Loucy (cell line): ENCODE data around the gene SLC6A19.

Experiments used
- H2AFZ ChIP-seq: fragments of 200-600 bp; sonication (generic); 2 replicates; pipeline ENCODE4 v1.6.0; 2016; ENCODE audit warnings: antibody characterized with exemption, mild to moderate bottlenecking, low read length, moderate library complexity
- H3F3A ChIP-seq: fragments of 200-600 bp; 2 replicates; pipeline ENCODE4 v1.6.0; 2016; ENCODE audit warnings: antibody characterized with exemption, low read depth, mild to moderate bottlenecking
- H3K27me3 ChIP-seq: fragments of 200-600 bp; sonication (generic); 2 replicates; pipeline ENCODE4 v1.6.1; 2014; ENCODE audit warnings: low read length, mild to moderate bottlenecking; ENCODE audit not compliant: insufficient read depth, poor library complexity, severe bottlenecking
- H3K36me3 ChIP-seq: fragments of 200-600 bp; sonication (generic); 2 replicates; pipeline ENCODE4 v1.6.1; 2016; ENCODE audit warnings: low read length; ENCODE audit not compliant: insufficient read depth
- H3K4me1 ChIP-seq: fragments of 200-600 bp; sonication (generic); 2 replicates; pipeline ENCODE4 v1.5.1; 2014; ENCODE audit warnings: low read length, mild to moderate bottlenecking; ENCODE audit not compliant: insufficient read depth, poor library complexity, severe bottlenecking
- H3K4me2 ChIP-seq: fragments of 200-600 bp; sonication (generic); 2 replicates; pipeline ENCODE4 v1.6.0; 2014; ENCODE audit warnings: antibody characterized with exemption, low read length, low read depth, mild to moderate bottlenecking; ENCODE audit not compliant: poor library complexity, severe bottlenecking
- H3K4me3 ChIP-seq: fragments of 200-600 bp; sonication (generic); 2 replicates; pipeline ENCODE4 v1.5.1; 2014; ENCODE audit warnings: low read length, mild to moderate bottlenecking, mixed read lengths; ENCODE audit not compliant: poor library complexity, severe bottlenecking
- H3K79me2 ChIP-seq: fragments of 200-600 bp; sonication (generic); 2 replicates; pipeline ENCODE4 v1.6.1; 2014; ENCODE audit warnings: low read length; ENCODE audit not compliant: insufficient read depth
- H3K9ac ChIP-seq: fragments of 200-600 bp; sonication (generic); 2 replicates; pipeline ENCODE4 v1.6.0; 2014; ENCODE audit warnings: mild to moderate bottlenecking, low read depth, low read length, moderate library complexity; ENCODE audit not compliant: poor library complexity, severe bottlenecking
- H3K9me2 ChIP-seq: fragments of 200-600 bp; sonication (generic); replicated peaks from 2 replicates; pipeline ENCODE4 v1.6.1; 2016; ENCODE audit warnings: low read depth, low read length, mixed read lengths
- H3K9me3 ChIP-seq: fragments of 200-600 bp; sonication (generic); 2 replicates; pipeline ENCODE4 v1.6.1; 2014; ENCODE audit warnings: mild to moderate bottlenecking, antibody characterized with exemption, low read length, low read depth; ENCODE audit not compliant: insufficient read depth
- H4K20me1 ChIP-seq: fragments of 200-600 bp; sonication (generic); 2 replicates; pipeline ENCODE4 v1.6.0; 2014; ENCODE audit warnings: antibody characterized with exemption, low read length, mild to moderate bottlenecking; ENCODE audit not compliant: insufficient read depth, poor library complexity, severe bottlenecking
- CTCF ChIP-seq: fragments of 200-600 bp; sonication (generic); conservative IDR thresholded peaks from 2 replicates; pipeline ENCODE4 v1.5.1; 2014; ENCODE audit warnings: mild to moderate bottlenecking, antibody characterized with exemption, low read length
- EZH2phosphoT487 ChIP-seq: fragments of 200-600 bp; IDR thresholded peaks from 2 replicates; pipeline ENCODE4 v1.6.1; 2018; ENCODE audit warnings: antibody characterized with exemption, mild to moderate bottlenecking, moderate library complexity, borderline replicate concordance

SLC6A19 gene

GRCh38 chr5:1197876-1198666, 3.3 kb upstream of the SLC6A19 start:
- Histone ChIP-seq H3K4me2 (no peak overlapping the region), H3F3A (no peaks in the 10 kb centered on the region), H4K20me1 (no peaks in the 10 kb centered on the region), H3K9me2 (no peaks in the 10 kb centered on the region), H3K4me3 (no peak overlapping the region), H3K9me3 (no peaks in the 10 kb centered on the region), H3K9ac (no peak overlapping the region), H2AFZ (no peak overlapping the region), H3K36me3 (no peaks in the 10 kb centered on the region), H3K27me3 (peaks cover 15% of the 10 kb centered on the region), H3K79me2 (no peaks in the 10 kb centered on the region), H3K4me1 (peaks cover 5% of the 10 kb centered on the region)
- TF ChIP-seq EZH2phosphoT487 (no peak), CTCF (no peak)

GRCh38 chr5:1199340-1199648, 2.1 kb upstream of the SLC6A19 start:
- Histone ChIP-seq H3K4me1 (peaks cover 5% of the 10 kb centered on the region), H3K9me2 (no peaks in the 10 kb centered on the region), H3K9me3 (no peaks in the 10 kb centered on the region), H3F3A (no peaks in the 10 kb centered on the region), H3K4me3 (no peak overlapping the region), H3K36me3 (no peaks in the 10 kb centered on the region), H2AFZ (no peak overlapping the region), H4K20me1 (no peaks in the 10 kb centered on the region), H3K79me2 (no peaks in the 10 kb centered on the region), H3K27me3 (peaks cover 15% of the 10 kb centered on the region), H3K9ac (no peak overlapping the region), H3K4me2 (no peak overlapping the region)
- TF ChIP-seq EZH2phosphoT487: no peak
- TF ChIP-seq CTCF: no peak

- no peak overlapping the region for H3K4me3 ChIP-seq
- peaks cover 15% of the 10 kb centered on the region for H3K27me3 ChIP-seq
- H4K20me1 ChIP-seq: no peaks in the 10 kb centered on the region
- H3K4me1 ChIP-seq: peaks cover 6% of the 10 kb centered on the region
- TF ChIP-seq EZH2phosphoT487 (no peak), CTCF (no peak)
- H3K36me3 ChIP-seq: no peaks in the 10 kb centered on the region
- no peak overlapping the region for H3K4me2 ChIP-seq
- H3F3A ChIP-seq: no peaks in the 10 kb centered on the region
- H3K9me2 ChIP-seq: no peaks in the 10 kb centered on the region
- no peak overlapping the region for H3K9ac ChIP-seq
- no peak overlapping the region for H2AFZ ChIP-seq
- no peaks in the 10 kb centered on the region for H3K9me3 ChIP-seq
- H3K79me2 ChIP-seq: no peaks in the 10 kb centered on the region
Observed at GRCh38 chr5:1199649-1200494, 1.5 kb upstream of the SLC6A19 start.
